Keratinocyte (primary cell): Measurements from ENCODE around the gene ACBD4.

Experiments used
- CTCF ChIP-seq, 3 experiments: IDR thresholded peaks in 1 of 3; conservative IDR thresholded peaks in 1 of 3; optimal IDR thresholded peaks in 1 of 3; 2 replicates in 2 of 3; 3 replicates in 1 of 3; pipeline versions ENCODE3 to v1.5.1; 2011; ENCODE audit warnings: low read length in 3 of 3, mild to moderate bottlenecking in 3 of 3, moderate library complexity in 2 of 3, control low read depth in 1 of 3, inconsistent platforms in 1 of 3; ENCODE audit not compliant: insufficient read depth in 2 of 3; ENCODE audit errors: extremely low read depth in 1 of 3
- EZH2 ChIP-seq: IDR thresholded peaks from one replicate; pipeline ENCODE4 v1.6.1; 2012; ENCODE audit warnings: inconsistent platforms, mild to moderate bottlenecking, low read length, moderate library complexity

- TF ChIP-seq CTCF (optimal IDR thresholded peaks at IDR 0.05 in 1 of 3, IDR thresholded peaks at IDR 0.05 in 1 of 3, conservative IDR thresholded peaks at IDR 0.05 in 1 of 3; ENCODE audit: extremely low read depth in 1 of 3, insufficient read depth in 2 of 3, low read length in 3 of 3), result no peak
- TF ChIP-seq EZH2, result no peak
Measured at GRCh38 chr17:45093444-45094110, 41.9 kb upstream of the ACBD4 start.
